Pancreas (tissue), 10 donors: ENCODE measurements around the gene KATNIP. TPM values are rescaled to one million over a fixed set of nuclear protein-coding genes. Genes with fewer than 3 reads are reported as not detected.

Experiments
- ATAC-seq, 4 donors: fragments of 200-7000 bp; cut with Tn5 transposase; one replicate each; pipeline versions ENCODE4 v1.8.0 to v1.9.1; 2020; ENCODE audit warnings: mild to moderate bottlenecking in 4 of 4, moderate library complexity in 4 of 4
- DNase-seq, 6 donors: peaks; one replicate each; pipeline ENCODE4 v3.0.0-alpha.2; 2020
- FAIRE-seq: peaks from 2 replicates; lab custom pipeline; 2012; peaks lifted over from hg19 to GRCh38; lab: Jason Lieb, UNC
- H3K27ac ChIP-seq, 4 donors: fragments of 200-600 bp; sonication (generic); 1 replicate in 3 of 4; 2 replicates in 1 of 4; pipeline versions ENCODE4 v1.5.0 to v1.8.0; 2020
- H3K27me3 ChIP-seq, 4 donors: fragments of 200-600 bp; one replicate each; pipeline ENCODE4 v1.8.0; 2021
- H3K36me3 ChIP-seq, 3 donors: fragments of 200-600 bp; sonication (generic) in 1 of 3; one replicate each; pipeline versions ENCODE4 v1.5.0 to v1.8.0; 2020 to 2021
- H3K4me1 ChIP-seq, 3 donors: fragments of 200-600 bp; one replicate each; pipeline ENCODE4 v1.8.0; 2021
- H3K4me3 ChIP-seq, 4 donors: fragments of 200-600 bp; sonication (generic) in 2 of 4; one replicate each; pipeline versions ENCODE4 v1.5.0 to v1.8.0; 2020 to 2021
- H3K9me3 ChIP-seq, 4 donors: fragments of 200-600 bp; one replicate each; pipeline ENCODE4 v1.8.0; 2021
- CTCF ChIP-seq, 4 donors: fragments of 200-600 bp; sonication (generic) in 3 of 4; IDR thresholded peaks; one replicate each; pipeline versions ENCODE4 v1.5.0 to v1.8.0; 2021; ENCODE audit warnings: antibody characterized with exemption in 4 of 4
- WGBS, 2 donors: extraction: QIAGEN DNeasy Blood & Tissue Kit; methylation state at CpG; one replicate each; pipeline ENCODE4 v1.1.7; 2013; 5-methylcytosine and 5-hydroxymethylcytosine counted together
- intact Hi-C, 3 donors: fragments of 100-400 bp; cut with DNase I; formaldehyde crosslinking; loops; one replicate each; pipeline versions ENCODE4 v1.11.1 to v1.14.2; 2022
- polyA plus RNA-seq, 2 donors: library from polyadenylated mRNA; stranded (reverse); fragments of 200-250 nt; gene quantifications; one replicate each; pipeline ENCODE4 v1.2.3, GENCODE V29; 2013
- total RNA-seq, 6 donors: library from RNA; stranded (reverse); fragmentation: NEBNext Ultra II Directional in 4 of 6; extraction: Animal tissue kit (Norgen Biotek cat#: 25700) in 4 of 6; gene quantifications; one replicate each; pipeline versions ENCODE4 v1.2.1 to v1.2.4, GENCODE V29; 2021 to 2023
- donor health status: healthy with polysubstance abuse.
- donor health status: DM: no; HTN: no; CAD: no; lungs with moderate emphysema.
- donor health status: DM: no; HTN: no; CAD: no.
- donor health status: control.
- donor health status: control.
- donor health status: Bipolar disorder and iron deficiency.
- donor health status: DM: yes; HTN: yes; CAD: no.
- donor health status: DM: no; HTN: no; CAD: no.
- donor health status: DM: no; HTN: no; CAD: no.
- donor health status: DM: yes; HTN: yes; CAD: no.

Gene KATNIP
- total and polyA plus RNA-seq, 8 donors: 10.8 to 26.7 (median 16.1) TPM

GRCh38 chr16:27571433-27572326 lies 21.7 kb downstream of the KATNIP start:
- intact Hi-C loops: no loop called here
- TF ChIP-seq CTCF (IDR thresholded peaks at IDR 0.05): no peak
- no peaks in the 10 kb centered on the region for H3K9me3 ChIP-seq
- H3K27me3 ChIP-seq: no peaks in the 10 kb centered on the region
- DNase-seq (no peak), FAIRE-seq (no peak), ATAC-seq (no peak)
- H3K36me3 ChIP-seq: no peaks in the 10 kb centered on the region
- WGBS, 2 donors: 86 to 90% methylated on average over 8 of the region's 8 CpGs
- peaks cover 6 to 13% (median 12%) of the 10 kb centered on the region in 3 donors for H3K4me1 ChIP-seq
- no peak overlapping the region for H3K27ac ChIP-seq
- no peak overlapping the region for H3K4me3 ChIP-seq

- FAIRE-seq (no peak), ATAC-seq (peak in 1 of 4 donors; percentile 9), DNase-seq (no peak)
- H3K4me3 ChIP-seq: no peak overlapping the region
- H3K27ac ChIP-seq: no peak overlapping the region
- no peaks in the 10 kb centered on the region for H3K36me3 ChIP-seq
- no peak for TF ChIP-seq CTCF (IDR thresholded peaks at IDR 0.05)
- H3K27me3 ChIP-seq: no peaks in the 10 kb centered on the region
- WGBS, 2 donors: 88 to 91% methylated on average over 6 of the region's 6 CpGs
- intact Hi-C loops: no loop called here
- H3K4me1 ChIP-seq: peaks cover 13 to 22% (median 20%) of the 10 kb centered on the region in 3 donors
- no peaks in the 10 kb centered on the region for H3K9me3 ChIP-seq
These were observed 22.8 kb downstream of the KATNIP start for GRCh38 chr16:27572711-27573110.

- H3K9me3 ChIP-seq: no peaks in the 10 kb centered on the region
- DNase-seq (peak in 5 of 6 donors; percentile 77 to 88 (median 87)), FAIRE-seq (no peak), ATAC-seq (peak; percentile 87 to 92 (median 89))
- no peak overlapping the region for H3K4me3 ChIP-seq
- intact Hi-C loops: no loop called here
- H3K4me1 ChIP-seq: peaks cover 32 to 43% (median 41%) of the 10 kb centered on the region in 3 donors
- TF ChIP-seq CTCF (IDR thresholded peaks at IDR 0.05): no peak
- WGBS, 2 donors: 38% methylated on average over 5 of the region's 5 CpGs
- no peaks in the 10 kb centered on the region for H3K27me3 ChIP-seq
- H3K27ac ChIP-seq: peak overlapping the region; percentile 26 to 73 (median 64)
- no peaks in the 10 kb centered on the region for H3K36me3 ChIP-seq
These were observed 26.8 kb downstream of the KATNIP start for GRCh38 chr16:27576729-27577128.

- WGBS, 2 donors: 50 to 55% methylated on average over 4 of the region's 4 CpGs
- peaks cover 39 to 54% (median 49%) of the 10 kb centered on the region in 3 donors for H3K4me1 ChIP-seq
- H3K27ac ChIP-seq: peak overlapping the region in 3 of 4 donors; percentile 6 to 73 (median 73)
- H3K9me3 ChIP-seq: no peaks in the 10 kb centered on the region
- no peaks in the 10 kb centered on the region for H3K36me3 ChIP-seq
- DNase-seq: peak in 2 of 6 donors; percentile 31 to 40
- ATAC-seq: peak in 3 of 4 donors; percentile 14 to 42 (median 26)
- no peak for FAIRE-seq
- intact Hi-C loops: no loop called here
- H3K27me3 ChIP-seq: no peaks in the 10 kb centered on the region
- no peak overlapping the region for H3K4me3 ChIP-seq
- TF ChIP-seq CTCF (IDR thresholded peaks at IDR 0.05): no peak
These were observed 29.4 kb downstream of the KATNIP start for GRCh38 chr16:27579087-27579980.
